LHCN-M2 (cell line): Measurements from ENCODE around the gene CISH. TPM values are rescaled to one million over a fixed set of nuclear protein-coding genes. Genes with fewer than 3 reads are reported as not detected.

Source experiments
- DNase-seq: peaks from one replicate; pipeline ENCODE4 v3.0.0-alpha.2; 2012; ENCODE audit warnings: low read depth
- total RNA-seq: library from RNA; depleted of rRNA; stranded (reverse); fragments of >200 nt; gene quantifications from 2 replicates; pipeline ENCODE4 v1.2.3, GENCODE V29; 2014

The CISH gene
- total RNA-seq, 1 experiment from 2014 or later, result 1.6 TPM

- DNase-seq, result no peak
These were observed 26.4 kb upstream of the CISH start for GRCh38 chr3:50637945-50638344.

GRCh38 chr3:50637011-50637410 is 25.4 kb upstream of the CISH start:
- DNase-seq, result no peak

GRCh38 chr3:50635066-50635465 is 23.5 kb upstream of the CISH start:
- DNase-seq, result no peak

GRCh38 chr3:50633230-50633790 is 21.7 kb upstream of the CISH start:
- DNase-seq, result no peak

GRCh38 chr3:50632450-50632849 is 20.9 kb upstream of the CISH start:
- no peak for DNase-seq

GRCh38 chr3:50630877-50631276 is 19.3 kb upstream of the CISH start:
- DNase-seq, result no peak

- DNase-seq, result no peak
These were observed 18.8 kb upstream of the CISH start for GRCh38 chr3:50630394-50630793.

GRCh38 chr3:50628601-50629000 is 17.0 kb upstream of the CISH start:
- no peak for DNase-seq

GRCh38 chr3:50627407-50628051 is 16.0 kb upstream of the CISH start:
- DNase-seq, result peak; percentile 98

GRCh38 chr3:50626401-50626800 is 14.8 kb upstream of the CISH start:
- DNase-seq, result no peak

GRCh38 chr3:50625231-50626182 is 13.9 kb upstream of the CISH start:
- no peak for DNase-seq

- no peak for DNase-seq
These were observed 13.1 kb upstream of the CISH start for GRCh38 chr3:50624634-50625033.

- DNase-seq, result peak; percentile 70
These were observed 12.4 kb upstream of the CISH start for GRCh38 chr3:50623840-50624474.

GRCh38 chr3:50622881-50623280 is 11.3 kb upstream of the CISH start:
- DNase-seq, result no peak

- DNase-seq, result peak; percentile 50
These were observed 9.2 kb upstream of the CISH start for GRCh38 chr3:50620820-50621219.

GRCh38 chr3:50620420-50620819 is 8.8 kb upstream of the CISH start:
- no peak for DNase-seq

GRCh38 chr3:50617911-50618481 is 6.4 kb upstream of the CISH start:
- no peak for DNase-seq

- no peak for DNase-seq
These were observed 5.7 kb upstream of the CISH start, which contains the start of gene MAPKAPK3 for GRCh38 chr3:50617096-50617791. Gene MAPKAPK3, plus strand, starts transcription at chr3:50617151. Its CDS starts 415 bp downstream, at chr3:50617566.

- DNase-seq, result peak; percentile 85
These were observed 5.2 kb upstream of the CISH start for GRCh38 chr3:50616770-50617095.

- peak; percentile 71 for DNase-seq
These were observed 4.6 kb upstream of the CISH start for GRCh38 chr3:50616003-50616769.
